ENCODE results near the gene CTRB1. TPM values are rescaled to one million over a fixed set of nuclear protein-coding genes. Genes with fewer than 3 reads are reported as not detected.

Gene CTRB1
- total RNA-seq, 1 donor from 2014 or later, result not detected

DNA sequence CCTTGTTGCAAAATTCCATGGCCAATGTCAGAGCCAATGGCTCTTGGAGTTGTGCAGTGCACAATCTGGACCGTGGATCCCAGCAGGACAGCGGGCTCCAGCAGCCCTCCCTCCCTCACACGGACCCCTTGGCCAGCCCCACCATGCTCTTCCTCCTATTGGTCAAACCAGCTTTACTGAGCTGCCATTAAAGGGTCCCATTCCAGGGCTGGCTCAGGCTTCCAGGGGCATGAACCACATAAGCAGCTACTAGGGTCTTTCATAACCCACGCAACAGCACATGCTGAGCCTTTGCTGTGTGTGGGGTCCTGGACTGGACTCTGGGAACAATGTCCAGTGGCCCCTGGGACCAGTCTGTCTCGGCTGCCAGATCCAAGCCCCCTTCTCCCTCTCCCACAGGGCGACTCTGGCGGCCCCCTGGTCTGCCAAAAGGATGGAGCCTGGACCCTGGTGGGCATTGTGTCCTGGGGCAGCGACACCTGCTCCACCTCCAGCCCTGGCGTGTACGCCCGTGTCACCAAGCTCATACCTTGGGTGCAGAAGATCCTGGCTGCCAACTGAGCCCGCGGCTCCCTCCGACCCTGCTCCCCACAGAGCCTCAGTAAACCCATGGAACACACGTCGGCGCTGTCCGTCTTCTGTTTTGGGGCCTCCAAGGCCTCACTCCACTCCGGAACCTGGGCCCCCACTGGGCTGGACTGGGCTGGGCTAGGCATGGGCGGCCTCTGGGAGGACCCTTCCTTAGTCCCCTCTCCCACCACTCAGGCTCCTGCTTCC lies 5.7 kb downstream of the CTRB1 start:
- no peak overlapping the region for H3K27ac Mint-ChIP-seq
- DNase-seq (ENCODE audit: low spot score in 2 of 2, unreplicated experiment in 2 of 2), result no peak
- no peaks in the 10 kb centered on the region for H3K9me3 Mint-ChIP-seq
- TF ChIP-seq, protein P1, sequence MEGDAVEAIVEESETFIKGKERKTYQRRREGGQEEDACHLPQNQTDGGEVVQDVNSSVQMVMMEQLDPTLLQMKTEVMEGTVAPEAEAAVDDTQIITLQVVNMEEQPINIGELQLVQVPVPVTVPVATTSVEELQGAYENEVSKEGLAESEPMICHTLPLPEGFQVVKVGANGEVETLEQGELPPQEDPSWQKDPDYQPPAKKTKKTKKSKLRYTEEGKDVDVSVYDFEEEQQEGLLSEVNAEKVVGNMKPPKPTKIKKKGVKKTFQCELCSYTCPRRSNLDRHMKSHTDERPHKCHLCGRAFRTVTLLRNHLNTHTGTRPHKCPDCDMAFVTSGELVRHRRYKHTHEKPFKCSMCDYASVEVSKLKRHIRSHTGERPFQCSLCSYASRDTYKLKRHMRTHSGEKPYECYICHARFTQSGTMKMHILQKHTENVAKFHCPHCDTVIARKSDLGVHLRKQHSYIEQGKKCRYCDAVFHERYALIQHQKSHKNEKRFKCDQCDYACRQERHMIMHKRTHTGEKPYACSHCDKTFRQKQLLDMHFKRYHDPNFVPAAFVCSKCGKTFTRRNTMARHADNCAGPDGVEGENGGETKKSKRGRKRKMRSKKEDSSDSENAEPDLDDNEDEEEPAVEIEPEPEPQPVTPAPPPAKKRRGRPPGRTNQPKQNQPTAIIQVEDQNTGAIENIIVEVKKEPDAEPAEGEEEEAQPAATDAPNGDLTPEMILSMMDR (IDR thresholded peaks at IDR 0.05; ENCODE audit: unreplicated experiment), result no peak
- H3K36me3 Mint-ChIP-seq, result no peaks in the 10 kb centered on the region
- H3K4me1 Mint-ChIP-seq, result peaks cover 4% of the 10 kb centered on the region
- no peak overlapping the region for H3K4me3 Mint-ChIP-seq
- H3K27me3 Mint-ChIP-seq (ENCODE audit: low read depth), result peaks cover 2% of the 10 kb centered on the region

DNA sequence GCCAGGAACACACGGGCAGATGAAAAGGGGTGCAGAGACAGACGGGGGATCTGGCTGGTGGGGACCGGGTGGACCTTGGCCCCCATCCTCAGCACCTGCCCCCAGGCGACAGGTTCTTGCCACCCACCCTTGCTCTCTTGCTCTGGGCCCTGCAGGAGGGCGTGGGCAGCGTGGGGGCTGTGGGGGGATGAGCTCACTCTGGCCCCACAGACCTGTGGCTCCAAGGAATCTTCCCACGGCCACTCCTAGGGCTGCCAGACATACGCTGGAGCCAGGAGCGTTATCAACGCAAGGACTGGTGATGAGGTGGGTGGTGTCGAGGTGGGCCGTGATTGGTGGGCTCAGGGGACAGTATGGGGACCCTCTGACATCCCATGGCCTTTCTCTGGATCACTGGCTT lies 6.3 kb downstream of the CTRB1 start:
- Mint-ChIP-seq H3K36me3 (no peaks in the 10 kb centered on the region), H3K27ac (no peak overlapping the region), H3K4me3 (no peak overlapping the region), H3K27me3 (ENCODE audit: low read depth) (peaks cover 2% of the 10 kb centered on the region), H3K4me1 (no peaks in the 10 kb centered on the region), H3K9me3 (no peaks in the 10 kb centered on the region)
- DNase-seq (ENCODE audit: low spot score in 2 of 2, unreplicated experiment in 2 of 2), result no peak
- TF ChIP-seq, protein P1 (IDR thresholded peaks at IDR 0.05; ENCODE audit: unreplicated experiment), result no peak

DNA sequence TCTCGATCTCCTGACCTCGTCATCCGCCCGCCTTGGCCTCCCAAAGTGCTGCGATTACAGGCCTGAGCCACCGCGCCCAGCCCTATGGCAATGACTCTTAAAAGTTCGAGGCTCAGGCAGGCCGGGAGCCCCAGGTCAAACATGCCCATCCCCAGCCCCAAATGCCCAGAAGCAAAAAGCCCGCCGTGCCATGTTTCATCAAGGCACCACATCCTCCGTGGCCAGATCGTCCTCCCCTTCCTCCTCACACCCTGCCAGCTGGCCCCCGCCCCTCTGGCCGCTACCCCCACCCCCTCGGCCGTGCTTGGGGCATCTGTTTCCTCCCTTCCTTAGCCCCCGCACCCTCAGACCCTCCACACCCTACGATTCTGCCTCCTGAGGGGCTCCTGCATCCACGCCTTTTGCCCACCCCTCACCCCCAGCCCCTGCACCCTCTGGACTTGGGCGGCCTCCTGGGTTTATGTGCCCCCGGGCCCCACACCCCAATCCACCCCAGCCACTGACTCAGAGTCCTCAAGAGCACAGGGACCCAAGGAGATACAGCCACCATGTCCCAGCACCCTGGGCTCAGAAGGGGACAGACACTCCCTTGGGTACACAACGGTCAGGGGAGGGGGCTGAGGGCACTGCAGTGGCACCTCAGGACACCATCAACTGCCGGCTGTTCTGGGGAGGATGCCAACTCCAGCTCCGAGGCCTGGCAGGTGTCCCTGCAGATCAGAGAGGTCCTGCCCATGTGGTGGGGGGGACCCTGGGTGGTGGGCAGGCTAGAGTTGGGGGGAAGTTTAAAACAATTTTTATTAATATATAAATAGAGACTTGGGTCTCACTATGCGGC lies 7.1 kb downstream of the CTRB1 start:
- Mint-ChIP-seq H3K27me3 (ENCODE audit: low read depth) (peaks cover 2% of the 10 kb centered on the region), H3K9me3 (no peaks in the 10 kb centered on the region), H3K27ac (no peak overlapping the region), H3K4me1 (no peaks in the 10 kb centered on the region), H3K36me3 (peaks cover 5% of the 10 kb centered on the region), H3K4me3 (no peak overlapping the region)
- TF ChIP-seq, protein P1 (IDR thresholded peaks at IDR 0.05; ENCODE audit: unreplicated experiment), result no peak
- DNase-seq (ENCODE audit: low spot score in 2 of 2, unreplicated experiment in 2 of 2), result no peak

DNA sequence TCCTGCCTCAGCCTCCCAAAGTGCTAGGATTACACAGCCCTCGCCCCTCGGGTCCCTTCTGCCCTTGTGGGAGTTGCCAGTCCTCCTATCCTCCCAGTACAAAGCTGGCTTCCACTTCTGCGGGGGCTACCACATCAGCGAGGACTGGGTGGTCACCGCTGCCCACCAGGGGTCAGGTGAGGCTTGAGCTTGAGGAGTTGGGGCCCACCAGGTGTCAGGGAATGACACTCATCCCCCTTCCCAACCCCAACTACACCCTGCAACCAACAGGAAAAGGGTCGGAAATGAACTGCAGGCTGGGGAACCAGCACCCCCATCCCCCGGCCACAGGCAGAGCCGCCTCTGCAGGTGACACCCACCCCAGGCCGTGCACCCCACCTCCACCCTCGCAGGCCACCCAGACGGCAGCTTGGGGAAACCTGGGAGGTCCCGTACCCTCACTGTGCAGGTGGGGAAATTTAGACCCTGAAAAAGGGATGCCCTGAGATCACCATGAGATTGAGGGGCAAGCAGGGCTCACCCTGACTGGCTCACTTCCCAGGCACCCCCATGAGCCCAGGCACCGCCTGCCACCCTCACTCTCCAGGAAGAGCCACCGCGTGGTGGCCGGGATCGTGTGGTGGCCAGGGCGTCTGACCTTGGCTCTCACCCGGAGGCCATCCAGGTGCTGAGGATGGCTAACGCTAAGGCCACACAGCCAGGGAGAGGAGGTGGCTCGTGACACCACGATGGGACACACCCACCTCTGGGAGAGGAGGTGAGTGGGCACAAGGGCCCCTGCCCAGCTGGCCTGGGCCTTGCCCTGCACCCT lies 8.0 kb downstream of the CTRB1 start:
- Mint-ChIP-seq H3K36me3 (peaks cover 10% of the 10 kb centered on the region), H3K27me3 (ENCODE audit: low read depth) (peaks cover 2% of the 10 kb centered on the region), H3K4me3 (no peak overlapping the region), H3K9me3 (no peaks in the 10 kb centered on the region), H3K27ac (no peak overlapping the region), H3K4me1 (no peaks in the 10 kb centered on the region)
- DNase-seq (ENCODE audit: low spot score in 2 of 2, unreplicated experiment in 2 of 2), result no peak
- TF ChIP-seq, protein P1 (IDR thresholded peaks at IDR 0.05; ENCODE audit: unreplicated experiment), result no peak

DNA sequence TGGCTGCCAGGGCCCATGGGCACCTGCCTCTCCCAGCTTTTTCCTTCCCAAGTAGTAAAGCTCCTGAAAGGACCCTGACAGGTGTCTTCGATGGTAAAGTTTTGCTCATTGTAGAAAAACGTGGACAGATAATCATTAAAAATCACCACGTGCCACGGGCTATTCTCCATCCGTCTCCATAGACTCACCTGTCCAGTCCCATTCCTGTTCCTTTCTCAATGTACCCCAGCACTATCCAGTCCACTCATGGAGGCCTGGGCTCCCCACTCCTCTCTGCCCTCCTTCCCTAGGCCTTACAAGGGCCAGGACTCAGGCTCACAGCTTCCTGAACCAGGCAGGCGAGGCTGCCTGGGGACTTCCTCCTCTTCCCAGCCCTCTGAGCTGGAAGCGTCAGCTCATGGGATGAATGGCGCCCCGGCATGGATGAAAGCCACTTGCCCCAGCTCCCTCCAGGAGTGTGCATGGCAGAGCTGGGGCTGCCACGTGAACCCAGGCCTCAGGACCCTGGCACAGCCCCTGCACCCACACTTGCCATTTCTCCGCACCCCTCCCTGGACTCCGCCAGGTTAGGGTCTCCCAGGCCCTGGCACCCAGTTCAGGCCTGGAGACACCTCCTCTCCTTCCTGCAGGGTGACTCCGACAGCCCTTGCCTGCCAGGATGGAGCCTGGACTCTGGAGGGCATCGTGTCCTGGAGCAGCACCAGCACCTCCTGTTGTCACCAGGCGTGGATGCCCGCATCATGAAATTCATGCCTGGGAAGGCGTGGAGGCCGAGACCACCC lies 8.8 kb downstream of the CTRB1 start:
- Mint-ChIP-seq H3K27me3 (ENCODE audit: low read depth) (peaks cover 2% of the 10 kb centered on the region), H3K9me3 (no peaks in the 10 kb centered on the region), H3K4me1 (no peaks in the 10 kb centered on the region), H3K36me3 (peaks cover 11% of the 10 kb centered on the region), H3K27ac (no peak overlapping the region), H3K4me3 (no peak overlapping the region)
- DNase-seq (ENCODE audit: low spot score in 2 of 2, unreplicated experiment in 2 of 2), result no peak
- TF ChIP-seq, protein P1 (IDR thresholded peaks at IDR 0.05; ENCODE audit: unreplicated experiment), result no peak
